Fibroblast of the conjunctiva (primary cell): ENCODE measurements around the gene KLKB1.
"Not testable (repeated sequence)": the region's sequence is repeated elsewhere in the genome, so short reads cannot be mapped to it uniquely, and the experiment has no call there.

Source experiments
- DNase-seq: peaks from one replicate; pipeline ENCODE4 v3.0.0-alpha.2; 2010; ENCODE audit warnings: low read depth

KLKB1 gene

DNA sequence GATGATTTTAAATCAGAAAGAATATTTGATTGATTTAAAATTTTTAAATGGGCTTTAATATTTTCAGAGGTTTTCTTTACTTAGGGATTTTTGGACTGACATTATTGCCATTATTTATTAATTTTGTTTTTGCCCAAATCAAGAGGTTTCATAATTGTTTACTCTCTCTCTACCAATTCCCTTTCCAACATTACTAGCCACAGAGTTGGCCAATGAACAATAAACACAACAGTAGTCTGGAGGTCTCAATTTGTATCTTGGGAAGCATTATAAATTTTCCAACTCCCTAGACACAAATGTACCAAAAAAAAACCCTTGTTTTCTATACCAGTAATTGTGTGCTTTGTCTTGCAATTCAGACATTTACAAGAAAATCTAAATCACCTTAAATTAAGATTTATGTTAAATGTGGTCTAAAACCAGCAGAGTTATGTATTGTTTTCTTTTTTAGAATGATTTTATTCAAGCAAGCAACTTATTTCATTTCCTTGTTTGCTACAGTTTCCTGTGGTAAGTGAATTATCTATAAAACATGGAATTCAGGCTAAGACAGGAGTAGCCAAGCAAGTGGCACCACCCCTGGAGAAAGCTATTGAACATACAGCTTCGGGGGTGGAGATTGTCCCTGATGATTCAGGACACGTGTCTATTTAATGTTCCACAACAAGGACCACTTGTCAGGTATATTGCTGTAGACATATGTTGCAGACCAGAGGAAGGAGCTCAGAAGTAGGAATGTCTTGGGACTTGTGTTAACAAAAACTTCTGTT is 622 bp downstream of the KLKB1 start:
- no peak for DNase-seq

DNA sequence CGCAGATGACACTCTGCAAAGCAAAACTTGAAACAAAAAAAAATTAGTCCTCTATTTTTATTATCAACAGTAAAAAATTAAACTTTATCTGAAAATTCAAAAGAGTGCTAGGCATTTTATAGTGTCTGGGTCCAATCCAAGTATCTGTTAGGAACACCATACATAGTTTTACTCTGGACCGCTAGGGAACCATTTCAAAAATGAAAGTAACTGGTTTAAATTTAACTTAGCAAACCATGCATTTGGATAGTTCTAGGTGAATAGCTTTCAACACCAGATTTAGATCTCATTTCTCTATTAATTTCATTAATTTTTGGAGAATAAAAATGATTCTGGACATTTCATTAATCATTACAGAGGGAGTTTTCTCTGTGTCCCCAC is 1.2 kb downstream of the KLKB1 start:
- DNase-seq = no peak

DNA sequence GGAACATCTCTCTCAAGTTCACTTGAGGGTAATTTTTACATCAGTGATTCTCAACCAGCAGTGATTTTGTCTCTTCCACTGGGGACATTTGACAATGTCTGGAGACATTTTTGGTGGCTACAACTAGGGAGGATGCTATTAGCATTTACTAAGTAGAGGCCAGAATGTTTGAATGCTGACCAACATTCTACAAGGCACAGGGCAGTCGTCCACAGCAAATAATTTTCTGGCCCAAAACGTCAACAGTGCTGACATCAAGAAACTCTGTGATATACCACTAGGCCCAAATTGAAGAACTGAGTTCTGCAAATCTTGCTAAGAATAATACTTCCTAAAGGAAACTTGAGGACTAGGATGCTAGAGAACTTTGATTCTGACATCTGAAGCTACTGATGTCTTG is 7.1 kb downstream of the KLKB1 start:
- no peak for DNase-seq

DNA sequence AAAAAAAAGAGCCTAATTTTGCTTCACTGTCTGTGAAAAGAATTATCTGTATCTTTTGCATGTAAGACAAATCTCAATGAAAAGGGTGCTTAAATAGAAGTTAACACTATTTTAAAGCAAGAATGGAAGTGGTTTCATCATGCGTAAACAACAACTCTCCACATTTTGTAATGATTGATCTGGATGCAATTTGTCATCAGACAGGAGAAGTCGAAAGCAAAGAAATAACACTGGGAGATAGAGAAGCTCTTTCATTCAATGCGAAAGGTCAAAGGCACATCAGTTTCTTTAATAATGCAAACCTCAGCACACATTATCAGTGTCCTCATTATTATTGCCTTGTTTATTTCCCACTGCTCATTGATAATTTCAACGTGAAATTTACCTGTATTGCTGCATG is 8.8 kb downstream of the KLKB1 start:
- no peak for DNase-seq

DNA sequence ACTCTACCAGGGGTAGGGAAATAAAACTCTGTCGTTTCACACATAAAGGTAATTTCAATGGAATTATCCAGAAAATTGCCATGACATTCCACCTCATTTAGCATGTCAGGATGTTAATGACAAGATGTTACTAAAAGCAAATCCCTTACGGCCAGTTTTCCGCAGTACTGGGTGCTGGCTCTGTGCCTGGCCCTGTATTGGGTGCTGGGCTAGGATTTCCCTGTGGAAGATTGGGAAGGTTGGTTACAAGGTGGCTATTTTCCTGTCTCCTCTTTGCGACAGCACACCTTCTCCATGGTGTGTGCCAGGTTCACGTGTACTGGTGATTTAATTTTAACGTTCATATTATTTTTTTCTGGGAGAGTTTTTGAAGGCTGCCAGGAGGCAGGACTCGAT is 13.1 kb downstream of the KLKB1 start:
- DNase-seq = no peak

DNA sequence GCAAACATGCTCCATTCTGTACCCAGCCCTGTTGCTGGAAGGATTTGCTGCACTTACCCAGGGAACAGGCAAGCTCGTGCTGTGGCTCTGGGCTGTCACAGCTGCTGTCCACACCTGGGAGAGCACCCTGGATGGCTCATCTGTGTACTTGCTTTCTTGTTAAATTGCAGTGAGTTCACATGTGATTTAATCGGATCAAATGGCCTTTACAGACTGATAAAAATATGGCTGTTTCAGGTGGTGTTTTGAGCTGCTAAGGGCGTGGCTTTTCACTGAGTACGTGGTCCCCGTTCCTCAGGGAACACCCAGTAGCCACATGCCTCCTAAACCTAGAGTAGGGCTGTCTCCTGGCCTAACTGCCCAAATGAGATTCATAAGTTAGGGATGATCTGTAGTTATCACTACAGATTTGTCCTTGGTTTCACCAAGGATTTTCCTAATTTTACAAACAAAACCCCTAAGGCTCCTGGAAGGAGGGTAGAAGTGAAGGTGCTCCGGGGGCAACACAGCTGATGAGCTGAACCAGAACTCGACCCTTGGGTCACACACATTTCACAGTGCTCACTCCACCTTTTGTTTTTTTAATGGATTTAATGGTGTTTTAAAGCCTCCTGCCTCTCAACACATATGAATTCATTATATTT is 13.7 kb downstream of the KLKB1 start:
- no peak for DNase-seq

DNA sequence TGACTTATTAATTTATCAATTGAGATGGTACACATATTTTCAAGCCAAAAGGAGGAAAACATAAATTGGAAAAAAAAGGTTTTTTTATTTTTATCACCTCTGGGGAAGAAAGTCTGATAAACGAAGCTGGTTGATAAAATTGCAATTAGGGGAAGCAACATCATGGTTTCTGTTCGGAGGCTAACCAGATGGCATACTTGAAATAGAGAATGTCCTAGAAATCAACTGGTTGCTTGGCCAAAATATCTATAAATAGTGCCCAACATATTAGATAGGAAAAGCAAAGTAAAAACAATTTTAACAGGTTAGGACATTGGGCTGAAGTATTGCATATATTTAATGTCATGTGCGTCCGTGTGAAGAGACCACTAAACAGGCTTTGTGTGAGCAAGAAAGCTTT is 14.3 kb downstream of the KLKB1 start:
- no peak for DNase-seq

GRCh38 chr4:186242031-186242430 is 14.7 kb downstream of the KLKB1 start:
- DNase-seq = not testable (repeated sequence)

DNA sequence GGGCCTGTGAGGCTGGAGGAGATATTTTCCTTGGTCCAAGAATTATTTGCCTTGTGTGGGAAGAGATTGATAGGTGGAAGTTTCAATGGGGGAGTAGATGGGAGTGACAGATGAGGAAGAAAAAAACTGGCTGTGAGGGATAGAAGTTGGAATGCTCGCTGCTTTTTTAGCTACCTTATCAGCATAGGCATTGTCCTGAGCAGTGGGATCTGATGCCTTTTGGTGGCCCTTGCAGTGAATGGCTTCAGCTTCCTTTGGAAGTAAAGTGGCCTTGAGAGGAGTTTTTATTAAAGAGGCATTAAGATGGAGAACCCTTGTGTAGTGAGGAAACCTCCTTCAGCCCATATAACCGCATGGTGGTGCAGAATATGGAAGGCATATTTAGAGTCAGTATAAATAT is 16.0 kb downstream of the KLKB1 start:
- no peak for DNase-seq

DNA sequence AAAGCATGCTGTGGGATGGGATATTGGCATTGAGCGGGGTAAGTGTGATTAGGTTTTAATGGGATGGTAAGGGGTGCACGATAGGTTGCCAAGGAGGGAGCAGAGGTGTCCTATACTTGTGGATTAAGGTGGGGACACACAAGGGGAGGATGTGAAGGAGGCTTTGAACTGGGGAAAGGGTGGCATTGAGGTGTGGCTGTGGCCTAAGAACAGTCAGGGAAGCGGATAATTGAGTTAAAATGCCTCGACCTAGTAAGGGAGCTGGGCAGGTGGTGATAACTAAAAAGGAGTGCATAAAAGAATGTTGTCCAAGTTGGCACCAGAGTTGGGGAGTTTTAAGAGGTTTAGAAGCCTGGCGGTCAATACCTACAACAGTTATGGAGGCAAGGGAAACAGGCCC is 17.5 kb downstream of the KLKB1 start:
- no peak for DNase-seq

DNA sequence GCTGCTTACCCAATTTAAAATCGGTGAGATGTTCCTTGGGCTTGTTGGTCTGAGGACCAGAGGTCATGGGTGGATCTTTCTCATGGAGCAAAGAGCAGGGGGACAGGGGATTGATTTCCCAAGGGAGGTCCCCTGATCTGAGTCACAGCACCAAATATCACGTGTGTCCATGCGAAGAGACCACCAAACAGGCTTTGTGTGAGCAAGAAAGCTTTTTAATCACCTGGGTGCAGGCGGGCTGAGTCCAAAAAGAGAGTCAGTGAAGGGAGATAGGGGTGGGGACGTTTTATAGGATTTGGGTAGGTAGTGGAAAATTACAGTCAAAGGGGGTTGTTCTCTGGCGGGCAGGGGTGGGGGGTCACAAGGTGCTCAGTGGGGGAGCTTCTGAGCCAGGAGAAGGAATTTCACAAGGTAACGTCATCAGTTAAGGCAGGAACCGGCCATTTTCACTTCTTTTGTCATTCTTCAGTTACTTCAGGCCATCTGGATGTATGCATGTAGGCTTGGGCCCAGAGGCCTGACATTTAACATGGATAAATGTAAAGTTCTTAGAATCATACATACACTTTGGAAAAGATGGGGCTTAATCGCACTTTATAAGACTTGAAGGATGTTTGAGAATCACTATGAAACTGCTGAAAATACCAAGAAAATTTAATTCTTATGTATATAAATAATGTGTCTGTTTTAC is 19.9 kb downstream of the KLKB1 start:
- not testable (repeated sequence) for DNase-seq

DNA sequence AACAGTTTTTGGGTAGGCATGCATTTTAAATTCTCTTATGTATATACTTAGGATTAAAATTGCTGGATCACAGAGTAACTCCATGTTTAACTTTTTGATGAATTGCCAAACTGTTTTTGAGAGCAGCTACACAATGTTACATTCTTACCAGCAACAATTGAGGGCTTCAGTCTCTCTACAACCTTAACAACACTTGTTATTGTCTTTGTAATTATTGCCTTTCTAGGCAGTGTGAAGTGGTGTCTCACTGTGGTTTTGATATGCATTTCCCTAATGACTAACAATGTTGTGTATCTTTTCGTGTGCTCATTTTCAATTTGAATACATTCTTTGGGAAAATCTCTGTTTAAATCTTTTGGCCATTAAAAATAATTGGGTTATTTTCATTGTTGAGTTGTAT is 21.3 kb downstream of the KLKB1 start:
- DNase-seq = no peak

- DNase-seq = no peak
These were observed 22.8 kb downstream of the KLKB1 start for GRCh38 chr4:186249785-186250754.

DNA sequence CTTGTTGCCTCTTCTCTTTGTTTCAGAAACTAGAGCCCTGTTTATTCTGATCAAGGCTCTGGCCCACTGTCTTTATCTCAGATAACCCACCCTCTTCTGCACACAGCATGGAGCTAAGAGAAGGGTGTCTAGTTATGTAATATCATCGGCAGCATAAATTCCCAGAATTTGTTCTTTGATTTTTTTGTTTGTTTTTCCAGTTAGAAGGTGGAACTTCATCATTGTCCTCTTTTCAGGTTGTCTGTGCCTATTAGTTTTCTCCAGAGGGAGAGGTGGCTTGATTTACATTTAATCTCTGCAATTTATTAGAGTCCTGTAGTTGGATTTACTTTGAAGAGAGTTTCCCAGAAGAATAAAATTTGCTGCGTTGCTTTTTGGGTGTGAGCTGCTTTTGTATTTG is 23.5 kb downstream of the KLKB1 start:
- DNase-seq = no peak

GRCh38 chr4:186255122-186255521 is 27.8 kb downstream of the KLKB1 start:
- DNase-seq = no peak

GRCh38 chr4:186258216-186258811 is 31.0 kb downstream of the KLKB1 start:
- DNase-seq = no peak

DNA sequence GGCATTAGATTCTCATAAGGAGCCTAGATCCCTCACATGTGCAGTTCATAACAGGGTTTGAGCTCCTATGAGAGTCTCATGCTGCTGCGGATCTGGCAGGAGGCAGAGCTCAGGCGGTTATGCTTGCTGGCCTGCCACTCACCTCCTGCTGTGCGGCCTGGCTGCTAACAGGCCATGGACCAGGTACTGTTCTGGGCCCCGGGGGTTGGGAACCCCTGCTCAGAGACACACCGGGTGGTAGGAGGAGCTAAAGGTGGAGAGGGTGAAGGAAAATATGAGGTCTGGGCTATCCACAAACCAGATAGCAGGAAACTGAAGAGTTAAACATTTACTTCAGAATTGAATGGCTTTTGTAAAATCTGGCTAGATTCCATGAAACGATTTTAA is 32.8 kb downstream of the KLKB1 start:
- DNase-seq = no peak

DNA sequence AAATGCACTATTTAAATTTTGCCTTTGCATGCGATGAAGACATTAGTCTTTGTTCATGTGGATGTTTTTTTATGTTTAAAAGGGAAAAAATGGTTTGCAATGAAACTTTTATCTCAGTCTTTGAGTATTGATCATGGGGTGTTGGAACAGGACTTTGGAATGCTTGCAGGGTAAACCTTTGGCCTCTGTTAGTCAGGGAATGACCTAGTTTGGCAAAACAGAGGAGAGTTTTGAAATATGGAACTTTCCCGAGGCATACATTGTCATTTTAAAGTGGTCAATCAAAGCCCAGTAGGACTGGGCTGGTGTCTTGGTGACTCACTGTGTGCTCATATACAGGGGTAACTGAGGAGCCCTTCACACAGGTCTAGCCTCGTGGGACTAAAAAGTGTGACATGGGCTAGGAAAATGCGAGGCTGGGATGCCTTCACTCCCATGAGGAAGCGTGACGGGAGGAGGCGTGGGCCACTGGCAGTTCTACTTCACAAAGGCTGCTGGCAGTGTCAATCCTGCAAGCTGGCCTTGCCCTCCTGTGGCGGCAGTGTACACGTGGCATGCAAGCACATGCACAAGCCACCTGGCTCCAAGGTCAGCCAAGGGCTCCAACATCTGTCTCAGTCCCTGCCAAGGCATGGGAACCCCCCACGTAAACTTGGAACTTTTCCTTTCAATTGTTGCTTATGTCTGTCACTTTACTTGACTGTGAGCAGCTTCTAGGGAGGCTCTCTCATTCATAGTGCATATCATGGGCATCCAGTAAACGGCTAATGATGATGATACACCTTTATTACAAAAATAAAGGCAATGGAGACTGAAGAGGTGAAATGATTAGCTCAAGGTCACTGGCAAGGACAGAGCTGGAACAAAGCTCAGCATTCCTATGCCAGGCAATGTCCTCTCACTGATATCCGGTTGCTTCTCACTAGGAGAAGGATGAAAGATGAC is 33.5 kb downstream of the KLKB1 start:
- DNase-seq = no peak

- no peak for DNase-seq
These were observed 37.4 kb downstream of the KLKB1 start for GRCh38 chr4:186264660-186265059.

DNA sequence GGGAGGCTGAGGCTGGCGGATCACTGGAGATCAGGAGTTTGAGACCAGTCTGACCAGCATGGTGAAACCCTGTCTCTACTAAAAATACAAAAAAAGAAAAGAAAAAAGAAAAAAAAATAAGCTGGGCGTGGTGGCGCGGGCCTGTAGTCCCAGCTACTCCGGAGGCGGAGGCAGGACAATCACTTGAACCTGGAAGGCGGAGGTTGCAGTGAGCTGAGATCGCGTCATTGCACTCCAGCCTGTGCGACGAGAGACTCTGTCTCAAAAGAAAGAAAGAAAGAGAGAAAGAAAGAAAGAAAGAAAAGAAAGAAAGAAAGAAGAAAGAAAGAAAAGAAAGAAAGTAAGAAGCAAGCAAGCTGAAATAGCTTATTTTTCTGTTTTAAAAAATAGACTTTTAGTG is 37.9 kb downstream of the KLKB1 start:
- DNase-seq = not testable (repeated sequence)
